K562 (cell line): ENCODE data around the gene TMEM167B. TPM values are rescaled to one million over a fixed set of nuclear protein-coding genes. Genes with fewer than 3 reads are reported as not detected.

Source experiments
- BHLHE40 ChIP-seq: IDR thresholded peaks from 2 replicates; pipeline ENCODE4 v1.6.1; 2011; ENCODE audit warnings: low read length, improper control_type of control experiment
- CBX3 ChIP-seq, 2 experiments: IDR thresholded peaks; 1 replicate in 1 of 2; 2 replicates in 1 of 2; pipeline ENCODE4 v1.6.1; 2012; ENCODE audit warnings: inconsistent platforms in 2 of 2, low read length in 2 of 2, borderline replicate concordance in 1 of 2, control low read depth in 1 of 2
- CXXC5 ChIP-seq: fragments of 250-450 bp; sonication (Bioruptor Pico); IDR thresholded peaks from 2 replicates; pipeline ENCODE4 v1.8.0; 2022; ENCODE audit warnings: inconsistent platforms, mild to moderate bottlenecking, moderate library complexity
- HDAC1 ChIP-seq, 2 experiments: fragments of 450-650 bp; IDR thresholded peaks; 2 replicates each; pipeline ENCODE4 v1.6.1; 2016 to 2017; ENCODE audit warnings: inconsistent platforms in 1 of 2, mild to moderate bottlenecking in 1 of 2, moderate library complexity in 1 of 2
- KAT8 ChIP-seq: fragments of 450-650 bp; IDR thresholded peaks from 2 replicates; pipeline ENCODE4 v1.6.1; 2016; ENCODE audit warnings: low read depth, mild to moderate bottlenecking
- MAZ ChIP-seq, 2 experiments: fragments of 450-650 bp in 1 of 2; sonication (generic) in 1 of 2; formaldehyde crosslinking; IDR thresholded peaks in 1 of 2; conservative IDR thresholded peaks in 1 of 2; 2 replicates each; pipeline versions ENCODE4 v1.4.0 to v1.5.0; 2020; ENCODE audit warnings: mild to moderate bottlenecking in 1 of 2, missing genetic modification reagents in 1 of 2
- MNT ChIP-seq, 2 experiments: fragments of 450-650 bp; conservative IDR thresholded peaks; 2 replicates each; pipeline ENCODE4 v1.6.1; 2017; ENCODE audit warnings: mild to moderate bottlenecking in 2 of 2, moderate library complexity in 2 of 2
- NONO ChIP-seq, 2 experiments: fragments of 200-400 bp in 1 of 2; fragments of 450-650 bp in 1 of 2; formaldehyde crosslinking in 1 of 2; IDR thresholded peaks; 2 replicates each; pipeline ENCODE4 v1.6.1; 2017; ENCODE audit warnings: low read depth in 2 of 2, mild to moderate bottlenecking in 2 of 2, moderate library complexity in 2 of 2, low read length in 1 of 2
- POU5F1 ChIP-seq: fragments of 150-350 bp; IDR thresholded peaks from 2 replicates; pipeline ENCODE4 v1.6.1; 2014; ENCODE audit warnings: borderline replicate concordance, low read length, low read depth, mild to moderate bottlenecking; ENCODE audit not compliant: partially characterized antibody
- PRPF4 ChIP-seq: fragments of 200-400 bp; formaldehyde crosslinking; IDR thresholded peaks from one replicate; pipeline ENCODE4 v1.6.1; 2017; ENCODE audit warnings: low read length, low read depth, mild to moderate bottlenecking; ENCODE audit not compliant: insufficient read depth, poor library complexity, severe bottlenecking
- RBM22 ChIP-seq: fragments of 200-400 bp; formaldehyde crosslinking; IDR thresholded peaks from 2 replicates; pipeline ENCODE4 v1.6.1; 2018; ENCODE audit warnings: low read length, low read depth; ENCODE audit not compliant: poor library complexity, severe bottlenecking
- RNF219 ChIP-seq: fragments of 250-450 bp; sonication (Bioruptor Pico); IDR thresholded peaks from 2 replicates; pipeline ENCODE4 v1.5.0; 2022; ENCODE audit warnings: mild to moderate bottlenecking
- SMAD4 ChIP-seq: fragments of 250-450 bp; sonication (Bioruptor Pico); conservative IDR thresholded peaks from 2 replicates; pipeline ENCODE4 v1.8.0; 2021; ENCODE audit warnings: inconsistent platforms, mild to moderate bottlenecking, moderate library complexity
- TEAD1 ChIP-seq, 2 experiments: fragments of 450-650 bp in 1 of 2; sonication (generic) in 1 of 2; formaldehyde crosslinking; IDR thresholded peaks; 2 replicates each; pipeline versions ENCODE4 v1.4.0 to v1.8.0; 2020 to 2022; ENCODE audit warnings: mild to moderate bottlenecking in 2 of 2, missing genetic modification reagents in 1 of 2
- TEAD4 ChIP-seq, 2 experiments: sonication (generic) in 1 of 2; formaldehyde crosslinking in 1 of 2; IDR thresholded peaks; 2 replicates each; pipeline versions ENCODE4 v1.6.1 to v1.8.0; 2012 to 2022; ENCODE audit warnings: borderline replicate concordance in 1 of 2, inconsistent platforms in 1 of 2, low read length in 1 of 2, mild to moderate bottlenecking in 1 of 2, missing genetic modification reagents in 1 of 2
- XRCC3 ChIP-seq: fragments of 450-650 bp; IDR thresholded peaks from 2 replicates; pipeline ENCODE4 v1.6.1; 2017; ENCODE audit warnings: mild to moderate bottlenecking, moderate library complexity
- ZC3H4 ChIP-seq: sonication (generic); formaldehyde crosslinking; IDR thresholded peaks from 2 replicates; pipeline ENCODE4 v1.9.0; 2021; ENCODE audit warnings: missing genetic modification reagents, borderline replicate concordance
- ZNF639 ChIP-seq, 2 experiments: fragments of 200-800 bp in 1 of 2; sonication (Bioruptor generic) in 1 of 2; sonication (generic) in 1 of 2; formaldehyde crosslinking in 1 of 2; IDR thresholded peaks in 1 of 2; conservative IDR thresholded peaks in 1 of 2; 2 replicates each; pipeline versions ENCODE4 v1.5.0 to v1.6.1; 2016 to 2020; ENCODE audit warnings: missing compliant biosample characterization in 1 of 2, missing genetic modification characterization in 1 of 2, missing genetic modification reagents in 1 of 2
- ZNF830 ChIP-seq: fragments of 250-450 bp; sonication (Bioruptor Pico); IDR thresholded peaks from 2 replicates; pipeline ENCODE4 v1.5.0; 2021; ENCODE audit warnings: mild to moderate bottlenecking
- ZSCAN29 ChIP-seq: fragments of 450-650 bp; IDR thresholded peaks from 2 replicates; pipeline ENCODE4 v1.6.1; 2017
- polyA plus RNA-seq, 8 experiments: library from polyadenylated mRNA; depleted of rRNA in 4 of 8; stranded (reverse) in 5 of 8; unstranded in 3 of 8; fragments of >200 nt; fragmentation: Nextera tagmentation in 2 of 8; fragmentation: Illumina TruSeq in 1 of 8; extraction: Ambion mirVana in 2 of 8; extraction: Trizol in 1 of 8; gene quantifications; 2 replicates each; pipeline versions ENCODE4 v1.2.1 to v1.2.3, GENCODE V29; 2011 to 2014; ENCODE audit warnings: inconsistent platforms in 1 of 8, missing spikeins in 1 of 8
- total RNA-seq, 7 experiments: library from RNA; depleted of rRNA in 6 of 7; stranded (reverse); fragments of >200 nt in 6 of 7; fragmentation: Illumina TruSeq in 2 of 7; extraction: Trizol in 2 of 7; gene quantifications; 2 replicates each; pipeline versions ENCODE4 v1.2.1 to v1.2.3, GENCODE V29; 2011 to 2021; ENCODE audit warnings: low replicate concordance in 1 of 7

The TMEM167B gene
- total and polyA plus RNA-seq, 9 of the 15 experiments (the other 6 are each of a cell fraction or from before 2014, with no cell fraction given): 17.2 to 36.4 (median 32.2) TPM

- peak; percentile 59 for TF ChIP-seq PRPF4
- TF ChIP-seq CXXC5 (CRISPR knock-in tag): peak; percentile 94
- TF ChIP-seq HDAC1 (IDR thresholded peaks at IDR 0.05): peak in 1 of 2 experiments; percentile 80; a peak in 2 of 4 replicates
- TF ChIP-seq MNT (conservative IDR thresholded peaks at IDR 0.05): peak in 1 of 2 experiments; percentile 75; a peak in 2 of 4 replicates
- no peak for TF ChIP-seq XRCC3
- peak; percentile 47 for TF ChIP-seq RBM22
- peak; percentile 95 for TF ChIP-seq MAZ (CRISPR knock-in tag; conservative IDR thresholded peaks at IDR 0.05 in 1 of 2, IDR thresholded peaks at IDR 0.05 in 1 of 2)
- TF ChIP-seq SMAD4 (CRISPR knock-in tag): peak; percentile 74
- TF ChIP-seq ZNF639 (CRISPR knock-in tag; conservative IDR thresholded peaks at IDR 0.05 in 1 of 2, IDR thresholded peaks at IDR 0.05 in 1 of 2): peak in 1 of 2 experiments; percentile 90; a peak in 2 of 4 replicates
- no peak for TF ChIP-seq KAT8
- no peak for TF ChIP-seq ZSCAN29
- no peak for TF ChIP-seq POU5F1
- no peak for TF ChIP-seq ZC3H4 (CRISPR knock-in tag)
- TF ChIP-seq CBX3 (IDR thresholded peaks at IDR 0.05; ENCODE audit: borderline replicate concordance in 1 of 2, low read length in 2 of 2): peak in 1 of 2 experiments; percentile 79; a peak in 1 of 3 replicates
- TF ChIP-seq ZNF830: 0 out of 2 replicates have a peak, but pooled peaks have one; percentile 55
- peak; percentile 56; the same call in 1 of the 2 replicates for TF ChIP-seq BHLHE40
- TF ChIP-seq NONO (IDR thresholded peaks at IDR 0.05; ENCODE audit: low read depth in 2 of 2, low read length in 1 of 2): peak; percentile 50 to 89; a peak in 3 of 4 replicates
- peak in 1 of 2 experiments; percentile 86; a peak in 2 of 4 replicates for TF ChIP-seq TEAD1 (CRISPR knock-in tag; IDR thresholded peaks at IDR 0.05)
- no peak for TF ChIP-seq RNF219 (CRISPR knock-in tag)
- TF ChIP-seq TEAD4 (IDR thresholded peaks at IDR 0.05; ENCODE audit: low read length): peak; percentile 40; the same call in 1 of the 2 replicates
- TF ChIP-seq TEAD4 (CRISPR knock-in tag; IDR thresholded peaks at IDR 0.05; ENCODE audit: borderline replicate concordance): 0 out of 2 replicates have a peak, but pooled peaks have one; percentile 44
Observed at GRCh38 chr1:109041621-109042468, 48.7 kb upstream of the TMEM167B start, which contains the start of gene WDR47 (continued).
